ENCODE data around the gene PITPNM3. TPM values are rescaled to one million over a fixed set of nuclear protein-coding genes. Genes with fewer than 3 reads are reported as not detected.

PITPNM3 gene
- total and polyA plus RNA-seq, 4 donors: 0.38 to 3.6 (median 1.2) TPM

DNA sequence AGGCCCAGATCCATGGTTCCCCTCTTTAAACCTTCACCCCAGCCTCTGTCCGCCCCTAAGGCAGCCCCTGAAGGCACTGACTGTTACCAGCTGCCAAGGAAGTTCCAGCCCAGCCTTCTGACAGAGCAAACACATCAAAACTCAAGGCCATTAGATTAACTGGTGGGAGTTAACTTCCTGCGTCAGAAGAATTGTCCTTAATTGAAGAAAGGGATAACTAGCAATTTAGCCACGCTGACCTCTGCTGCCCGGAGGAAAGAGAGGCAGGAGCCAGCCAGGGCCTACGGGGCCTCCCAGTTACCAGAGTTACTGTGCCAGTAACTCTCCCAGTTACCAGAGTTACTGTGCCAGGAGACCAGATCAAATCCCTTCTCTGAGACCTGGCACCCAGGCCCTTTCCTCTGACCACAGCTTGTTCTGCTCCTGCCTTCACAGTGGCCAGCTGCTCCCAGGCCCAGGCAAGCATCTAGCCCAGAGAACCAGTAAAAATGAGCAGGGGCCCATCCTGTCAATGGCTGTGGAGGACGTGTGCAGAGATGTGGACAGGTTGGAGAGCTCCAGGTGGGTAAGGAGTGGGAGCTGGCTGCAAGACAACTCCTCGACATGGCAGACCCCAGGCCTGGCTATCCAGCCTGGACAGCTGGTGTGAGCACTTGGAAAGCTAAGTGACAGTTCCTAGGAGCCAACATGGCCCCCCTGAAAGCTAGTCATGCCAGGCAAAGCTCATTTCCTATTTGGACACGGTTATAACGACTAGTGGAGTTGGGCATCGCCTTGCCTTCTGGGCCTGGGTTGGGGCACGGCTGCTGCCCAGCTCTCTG lies 2.8 kb upstream of the PITPNM3 start:
- H3K4me3 ChIP-seq (ENCODE audit: low read length in 2 of 2): no peak overlapping the region
- intact Hi-C loops (cut with DNase I): no loop called here
- H3K4me1 ChIP-seq (ENCODE audit: control insufficient read depth in 1 of 2, insufficient read depth in 2 of 2, low read length in 2 of 2): no peaks in the 10 kb centered on the region
- WGBS, 2 donors: 86 to 88% methylated on average over 11 of the region's 11 CpGs
- no peak overlapping the region for H3K27ac ChIP-seq (ENCODE audit: low read depth in 1 of 2, low read length in 2 of 2)
- H3K36me3 ChIP-seq (ENCODE audit: control insufficient read depth in 1 of 2, insufficient read depth in 2 of 2, low read length in 1 of 2): no peaks in the 10 kb centered on the region
- DNase-seq (peak in 1 of 2 donors; percentile 50), ATAC-seq (ENCODE audit: low FRiP score) (peak; percentile 21)
- H3K9me3 ChIP-seq (ENCODE audit: control insufficient read depth, low read length): no peaks in the 10 kb centered on the region
- no peaks in the 10 kb centered on the region for H3K27me3 ChIP-seq (ENCODE audit: control insufficient read depth in 1 of 2, insufficient read depth in 2 of 2, low read length in 1 of 2)

DNA sequence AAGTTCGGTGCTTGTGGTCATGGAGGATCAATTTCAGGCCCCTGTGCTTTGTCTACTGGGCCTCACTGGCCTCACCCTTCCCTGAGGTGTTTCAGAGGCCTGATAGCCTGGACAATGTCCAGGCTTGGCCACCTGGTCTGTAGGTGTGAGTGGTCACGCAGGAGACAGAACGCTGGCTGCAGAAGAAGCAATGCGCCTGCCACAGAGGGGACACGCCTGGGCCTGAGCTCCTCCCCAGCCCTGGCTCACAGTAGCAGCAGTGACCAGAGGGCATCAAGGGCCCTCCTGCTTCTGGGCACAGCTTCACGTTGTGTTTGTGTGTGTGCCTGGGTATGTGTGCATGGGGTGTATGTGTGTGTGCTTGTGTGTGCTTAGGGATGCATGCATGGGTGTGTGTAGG lies 1.9 kb upstream of the PITPNM3 start:
- ATAC-seq (ENCODE audit: low FRiP score) (no peak), DNase-seq (peak in 1 of 2 donors; percentile 59)
- H3K27me3 ChIP-seq (ENCODE audit: control insufficient read depth in 1 of 2, insufficient read depth in 2 of 2, low read length in 1 of 2): no peaks in the 10 kb centered on the region
- no peaks in the 10 kb centered on the region for H3K9me3 ChIP-seq (ENCODE audit: control insufficient read depth, low read length)
- intact Hi-C loops (cut with DNase I): no loop called here
- 94% methylated on average over 6 of the region's 6 CpGs for WGBS, 2 donors
- no peak overlapping the region for H3K4me3 ChIP-seq (ENCODE audit: low read length in 2 of 2)
- H3K36me3 ChIP-seq (ENCODE audit: control insufficient read depth in 1 of 2, insufficient read depth in 2 of 2, low read length in 1 of 2): no peaks in the 10 kb centered on the region
- no peaks in the 10 kb centered on the region for H3K4me1 ChIP-seq (ENCODE audit: control insufficient read depth in 1 of 2, insufficient read depth in 2 of 2, low read length in 2 of 2)
- H3K27ac ChIP-seq (ENCODE audit: low read depth in 1 of 2, low read length in 2 of 2): no peak overlapping the region

DNA sequence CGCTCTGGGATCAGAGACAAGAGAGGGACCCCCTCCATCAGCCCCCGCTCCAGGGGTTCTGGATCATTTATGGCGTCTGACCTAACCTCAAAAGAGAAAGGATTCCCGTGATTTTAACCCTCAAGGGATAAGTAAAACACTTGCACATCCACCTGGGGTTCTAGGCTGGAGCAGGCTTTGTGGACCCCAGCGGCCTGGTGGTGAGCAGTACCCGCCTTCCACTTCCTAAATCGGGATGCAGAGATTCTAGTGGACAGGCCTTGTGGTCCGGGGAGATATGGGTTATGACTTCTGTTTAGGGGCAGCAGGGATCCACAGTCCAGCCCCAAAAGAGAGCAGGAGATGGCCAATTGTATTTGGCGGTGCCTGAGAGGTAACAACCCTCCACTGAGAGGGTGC lies 684 bp upstream of the PITPNM3 start:
- Histone ChIP-seq H3K4me1 (ENCODE audit: control insufficient read depth in 1 of 2, insufficient read depth in 2 of 2, low read length in 2 of 2) (no peaks in the 10 kb centered on the region), H3K27ac (ENCODE audit: low read depth in 1 of 2, low read length in 2 of 2) (no peak overlapping the region), H3K4me3 (ENCODE audit: low read length in 2 of 2) (no peak overlapping the region), H3K36me3 (ENCODE audit: control insufficient read depth in 1 of 2, insufficient read depth in 2 of 2, low read length in 1 of 2) (no peaks in the 10 kb centered on the region), H3K27me3 (ENCODE audit: control insufficient read depth in 1 of 2, insufficient read depth in 2 of 2, low read length in 1 of 2) (no peaks in the 10 kb centered on the region), H3K9me3 (ENCODE audit: control insufficient read depth, low read length) (no peaks in the 10 kb centered on the region)
- ATAC-seq (ENCODE audit: low FRiP score) (no peak), DNase-seq (peak in 1 of 2 donors; percentile 51)
- 56 to 63% methylated on average over 9 of the region's 9 CpGs for WGBS, 2 donors
- intact Hi-C loops (cut with DNase I): no loop called here

DNA sequence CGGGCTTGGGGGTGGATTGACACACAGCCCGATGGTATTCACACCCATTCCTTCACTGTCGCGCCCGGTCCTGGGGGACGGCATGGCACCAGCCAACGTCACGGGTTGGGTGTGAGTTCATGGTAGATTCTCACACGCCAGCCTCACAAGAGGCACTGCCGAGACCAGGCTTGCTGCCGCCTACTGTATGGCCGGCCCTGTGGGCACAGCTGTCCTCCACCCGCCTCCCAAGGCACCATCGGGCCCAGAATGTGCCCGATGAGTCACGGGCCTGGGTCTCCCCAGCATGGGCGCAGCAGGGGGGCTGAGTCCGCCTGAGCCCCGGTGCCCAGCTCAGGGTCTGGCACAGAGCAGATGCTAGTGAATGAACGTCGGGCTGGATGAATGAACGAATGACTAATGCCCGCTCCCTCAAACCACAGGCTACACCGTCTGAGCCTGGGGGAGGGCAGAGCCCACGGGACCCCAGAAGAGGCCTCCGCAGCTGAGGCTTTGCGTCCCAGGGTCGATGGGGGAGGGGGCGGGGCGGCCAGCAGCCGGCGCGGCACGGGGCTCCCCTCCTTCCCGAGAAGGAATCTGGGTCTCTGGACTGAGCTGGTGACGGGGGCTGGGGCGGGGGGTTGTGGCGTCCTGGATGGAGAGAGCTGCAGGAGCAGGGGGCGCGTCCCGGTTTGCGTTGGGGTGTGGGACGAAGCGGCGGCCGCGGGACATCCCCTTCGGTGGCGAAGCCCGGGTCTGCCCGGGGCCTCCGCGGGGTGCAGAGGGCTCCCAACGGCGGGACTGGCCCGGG lies 829 bp downstream of the PITPNM3 start:
- ATAC-seq (ENCODE audit: low FRiP score) (peak; percentile 40), DNase-seq (no peak)
- 0 to 1% methylated on average over 47 to 56 of the region's 56 CpGs for WGBS, 2 donors
- Histone ChIP-seq H3K36me3 (ENCODE audit: control insufficient read depth in 1 of 2, insufficient read depth in 2 of 2, low read length in 1 of 2) (no peaks in the 10 kb centered on the region), H3K27ac (ENCODE audit: low read depth in 1 of 2, low read length in 2 of 2) (no peak overlapping the region), H3K9me3 (ENCODE audit: control insufficient read depth, low read length) (no peaks in the 10 kb centered on the region), H3K4me1 (ENCODE audit: control insufficient read depth in 1 of 2, insufficient read depth in 2 of 2, low read length in 2 of 2) (no peaks in the 10 kb centered on the region), H3K4me3 (ENCODE audit: low read length in 2 of 2) (peak overlapping the region in 1 of 2 donors; percentile 51), H3K27me3 (ENCODE audit: control insufficient read depth in 1 of 2, insufficient read depth in 2 of 2, low read length in 1 of 2) (no peaks in the 10 kb centered on the region)
- intact Hi-C loops (cut with DNase I): no loop called here

DNA sequence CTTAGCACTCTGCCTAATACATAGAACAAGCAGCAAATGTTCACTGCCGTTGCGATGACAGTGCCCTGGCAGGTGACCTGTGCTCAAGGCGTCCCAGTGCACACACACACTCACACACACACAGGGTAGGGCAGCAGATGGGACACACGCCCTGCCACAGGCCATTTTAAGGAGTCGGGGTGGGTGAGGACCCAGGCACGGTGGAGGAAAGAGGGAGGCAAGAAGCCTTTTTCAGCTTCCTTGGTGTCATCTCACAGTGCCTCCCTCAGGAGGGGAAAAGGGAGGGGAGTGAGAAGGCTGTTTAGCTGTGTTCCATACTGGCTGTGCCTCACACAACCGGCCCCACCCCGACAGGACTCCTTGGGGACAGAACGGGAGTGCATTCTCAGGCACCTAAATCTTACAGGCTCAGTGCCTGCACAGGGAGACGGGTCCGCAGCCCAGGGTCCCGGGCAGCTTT lies 1.5 kb downstream of the PITPNM3 start:
- no peak for DNase-seq
- Histone ChIP-seq H3K27me3 (ENCODE audit: control insufficient read depth in 1 of 2, insufficient read depth in 2 of 2, low read length in 1 of 2) (no peaks in the 10 kb centered on the region), H3K27ac (ENCODE audit: low read depth in 1 of 2, low read length in 2 of 2) (no peak overlapping the region), H3K36me3 (ENCODE audit: control insufficient read depth in 1 of 2, insufficient read depth in 2 of 2, low read length in 1 of 2) (no peaks in the 10 kb centered on the region), H3K9me3 (ENCODE audit: control insufficient read depth, low read length) (no peaks in the 10 kb centered on the region), H3K4me3 (ENCODE audit: low read length in 2 of 2) (no peak overlapping the region), H3K4me1 (ENCODE audit: control insufficient read depth in 1 of 2, insufficient read depth in 2 of 2, low read length in 2 of 2) (no peaks in the 10 kb centered on the region)
- WGBS, 2 donors: 15 to 25% methylated on average over 12 of the region's 12 CpGs
- intact Hi-C loops (cut with DNase I): no loop called here
- ATAC-seq (ENCODE audit: low FRiP score): no peak

DNA sequence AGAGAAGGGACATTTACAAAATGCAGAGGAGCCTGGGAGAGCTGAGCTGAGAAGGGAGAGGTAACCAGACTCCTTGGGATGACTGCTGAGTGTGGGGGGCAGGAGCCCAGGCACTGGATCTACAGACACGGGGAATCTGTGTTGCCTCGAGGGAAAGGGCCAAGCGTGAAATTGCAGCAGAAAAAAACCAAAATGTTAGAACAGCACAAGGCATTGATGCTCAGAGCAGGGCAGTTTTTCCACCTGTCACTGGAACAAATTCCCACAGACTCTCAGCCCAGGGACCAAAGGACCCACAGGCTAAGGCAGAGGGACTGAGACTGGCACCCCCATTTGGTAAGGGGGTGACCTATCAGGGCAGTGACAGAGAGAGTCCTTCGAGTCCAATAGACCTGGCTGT lies 2.0 kb downstream of the PITPNM3 start:
- Histone ChIP-seq H3K27me3 (ENCODE audit: control insufficient read depth in 1 of 2, insufficient read depth in 2 of 2, low read length in 1 of 2) (no peaks in the 10 kb centered on the region), H3K9me3 (ENCODE audit: control insufficient read depth, low read length) (no peaks in the 10 kb centered on the region), H3K4me3 (ENCODE audit: low read length in 2 of 2) (no peak overlapping the region), H3K27ac (ENCODE audit: low read depth in 1 of 2, low read length in 2 of 2) (no peak overlapping the region), H3K4me1 (ENCODE audit: control insufficient read depth in 1 of 2, insufficient read depth in 2 of 2, low read length in 2 of 2) (no peaks in the 10 kb centered on the region), H3K36me3 (ENCODE audit: control insufficient read depth in 1 of 2, insufficient read depth in 2 of 2, low read length in 1 of 2) (no peaks in the 10 kb centered on the region)
- ATAC-seq (ENCODE audit: low FRiP score) (no peak), DNase-seq (no peak)
- 69 to 70% methylated on average over 4 of the region's 4 CpGs for WGBS, 2 donors
- intact Hi-C loops (cut with DNase I): no loop called here

DNA sequence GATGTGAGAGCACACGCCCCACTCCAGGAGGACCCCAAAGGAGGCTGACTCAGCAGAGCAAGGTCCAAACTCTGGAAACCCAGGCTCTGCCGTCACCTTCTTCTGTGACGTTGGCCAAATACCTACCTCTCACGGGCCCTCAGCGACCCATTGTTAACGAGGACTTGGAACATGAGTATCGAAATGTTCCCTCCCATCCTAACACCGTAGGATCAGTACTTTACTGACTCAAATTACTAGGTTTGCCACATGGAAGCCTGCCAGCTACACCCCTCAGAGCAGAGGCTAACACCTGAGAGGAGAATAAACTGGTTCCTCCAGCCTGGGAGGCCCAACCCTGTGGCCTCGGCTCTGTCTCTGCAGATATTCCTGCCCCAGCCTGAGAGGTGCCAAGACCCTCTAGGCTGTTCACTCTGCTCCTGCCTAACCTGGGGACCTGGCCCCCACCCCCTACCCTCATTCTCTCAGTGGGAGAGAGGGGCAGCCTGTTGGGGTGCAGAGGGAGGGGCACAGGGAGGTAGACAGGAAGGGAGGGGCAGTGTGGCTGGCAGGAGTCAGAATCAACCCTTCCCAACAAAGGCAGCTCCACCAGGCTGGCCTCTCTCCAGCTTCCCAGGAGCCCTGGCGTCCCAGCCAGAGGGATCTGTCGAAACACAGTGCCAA lies 4.4 kb downstream of the PITPNM3 start:
- H3K36me3 ChIP-seq (ENCODE audit: control insufficient read depth in 1 of 2, insufficient read depth in 2 of 2, low read length in 1 of 2): no peaks in the 10 kb centered on the region
- DNase-seq: no peak
- H3K4me1 ChIP-seq (ENCODE audit: control insufficient read depth in 1 of 2, insufficient read depth in 2 of 2, low read length in 2 of 2): no peaks in the 10 kb centered on the region
- no peak overlapping the region for H3K4me3 ChIP-seq (ENCODE audit: low read length in 2 of 2)
- WGBS, 2 donors: 74 to 77% methylated on average over 10 to 11 of the region's 11 CpGs
- ATAC-seq (ENCODE audit: low FRiP score): no peak
- no peaks in the 10 kb centered on the region for H3K27me3 ChIP-seq (ENCODE audit: control insufficient read depth in 1 of 2, insufficient read depth in 2 of 2, low read length in 1 of 2)
- H3K9me3 ChIP-seq (ENCODE audit: control insufficient read depth, low read length): no peaks in the 10 kb centered on the region
- intact Hi-C loops (cut with DNase I): no loop called here
- H3K27ac ChIP-seq (ENCODE audit: low read depth in 1 of 2, low read length in 2 of 2): no peak overlapping the region

DNA sequence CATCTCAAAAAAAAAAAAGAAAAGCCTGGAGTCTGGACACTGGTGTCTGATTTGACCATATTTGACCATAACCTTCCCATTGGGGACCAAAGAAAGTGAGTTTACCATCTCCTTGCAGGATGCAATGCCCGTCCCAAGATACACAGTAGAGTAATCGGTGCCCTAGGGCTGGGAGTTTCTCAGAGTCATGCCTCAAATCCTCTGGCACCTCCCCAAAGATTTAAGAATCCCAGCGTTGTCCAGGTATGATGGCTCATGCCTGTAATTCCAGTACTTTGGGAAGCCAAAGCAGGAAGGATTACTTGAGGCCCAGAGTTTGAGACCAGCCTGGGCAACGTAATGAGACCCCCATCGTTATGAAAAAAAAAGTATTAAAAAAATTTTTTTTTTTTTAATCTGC lies 5.0 kb downstream of the PITPNM3 start:
- 82 to 89% methylated on average over 5 of the region's 5 CpGs for WGBS, 2 donors
- Histone ChIP-seq H3K9me3 (ENCODE audit: control insufficient read depth, low read length) (no peaks in the 10 kb centered on the region), H3K4me3 (ENCODE audit: low read length in 2 of 2) (no peak overlapping the region), H3K4me1 (ENCODE audit: control insufficient read depth in 1 of 2, insufficient read depth in 2 of 2, low read length in 2 of 2) (no peaks in the 10 kb centered on the region), H3K27ac (ENCODE audit: low read depth in 1 of 2, low read length in 2 of 2) (no peak overlapping the region), H3K36me3 (ENCODE audit: control insufficient read depth in 1 of 2, insufficient read depth in 2 of 2, low read length in 1 of 2) (no peaks in the 10 kb centered on the region), H3K27me3 (ENCODE audit: control insufficient read depth in 1 of 2, insufficient read depth in 2 of 2, low read length in 1 of 2) (no peaks in the 10 kb centered on the region)
- DNase-seq (no peak), ATAC-seq (ENCODE audit: low FRiP score) (no peak)
- intact Hi-C loops (cut with DNase I): no loop called here
